Right atrium auricular region (tissue), 2 donors: ENCODE measurements around the gene PACC1. TPM values are rescaled to one million over a fixed set of nuclear protein-coding genes. Genes with fewer than 3 reads are reported as not detected.

Experiments
- DNase-seq: peaks from one replicate; pipeline ENCODE4 v3.0.0-alpha.2; 2019; ENCODE audit warnings: low spot score
- H3K27ac ChIP-seq, 2 donors: fragments of 200-600 bp; sonication (generic); 1 replicate in 1 of 2; 2 replicates in 1 of 2; pipeline ENCODE4 v1.5.1; 2016 to 2019
- H3K27me3 ChIP-seq, 2 donors: fragments of 200-600 bp; sonication (generic); one replicate each; pipeline versions ENCODE4 v1.5.1 to v1.6.0; 2017 to 2019
- H3K36me3 ChIP-seq: fragments of 200-600 bp; sonication (generic); one replicate; pipeline ENCODE4 v1.5.1; 2016
- H3K4me1 ChIP-seq, 2 donors: fragments of 200-600 bp; sonication (generic); one replicate each; pipeline versions ENCODE4 v1.5.1 to v1.6.0; 2017 to 2019
- H3K4me3 ChIP-seq, 2 donors: fragments of 200-600 bp; sonication (generic); 1 replicate in 1 of 2; 2 replicates in 1 of 2; pipeline ENCODE4 v1.5.1; 2017 to 2019; ENCODE audit warnings: mild to moderate bottlenecking in 1 of 2, moderate library complexity in 1 of 2
- H3K9me3 ChIP-seq, 2 donors: fragments of 200-600 bp; sonication (generic); one replicate each; pipeline ENCODE4 v1.5.1; 2019
- total RNA-seq, 2 donors: library from RNA; depleted of rRNA; stranded (reverse); fragments of >200 nt; gene quantifications; one replicate each; pipeline ENCODE4 v1.1.0, GENCODE V29; 2016
- TF ChIP-seq, protein P1 (sequence below), 2 donors: fragments of 200-600 bp; sonication (generic); IDR thresholded peaks; one replicate each; pipeline ENCODE4 v1.5.1; 2019; ENCODE audit warnings: antibody characterized with exemption in 2 of 2

The PACC1 gene
- total RNA-seq, 2 donors from 2014 or later: 2.2 to 3.6 TPM

DNA sequence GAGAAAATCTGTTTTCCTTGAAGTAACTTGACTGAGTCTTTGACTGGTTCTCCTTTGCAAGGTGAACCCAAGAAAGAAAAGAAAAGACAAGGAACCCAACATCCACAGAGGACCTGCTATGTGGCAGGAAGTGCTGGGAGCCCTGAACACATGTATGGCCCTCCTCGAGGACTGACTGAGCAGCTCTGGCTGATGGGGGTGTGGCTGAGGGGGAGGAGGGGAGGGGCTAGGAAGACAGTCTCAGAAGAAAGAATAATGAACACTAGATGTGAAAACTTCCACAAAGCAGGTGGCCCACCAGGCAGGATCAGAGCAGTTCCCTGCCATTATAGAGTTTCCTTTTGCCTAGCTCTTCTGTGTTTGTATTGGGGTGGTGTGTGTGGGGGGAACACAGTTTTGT is 44.1 kb upstream of the PACC1 start:
- Histone ChIP-seq H3K9me3 (no peaks in the 10 kb centered on the region), H3K27me3 (no peaks in the 10 kb centered on the region), H3K36me3 (no peaks in the 10 kb centered on the region), H3K4me3 (no peak overlapping the region), H3K4me1 (peaks cover 0 to 14% of the 10 kb centered on the region in 2 donors), H3K27ac (no peak overlapping the region)
- TF ChIP-seq, protein P1, sequence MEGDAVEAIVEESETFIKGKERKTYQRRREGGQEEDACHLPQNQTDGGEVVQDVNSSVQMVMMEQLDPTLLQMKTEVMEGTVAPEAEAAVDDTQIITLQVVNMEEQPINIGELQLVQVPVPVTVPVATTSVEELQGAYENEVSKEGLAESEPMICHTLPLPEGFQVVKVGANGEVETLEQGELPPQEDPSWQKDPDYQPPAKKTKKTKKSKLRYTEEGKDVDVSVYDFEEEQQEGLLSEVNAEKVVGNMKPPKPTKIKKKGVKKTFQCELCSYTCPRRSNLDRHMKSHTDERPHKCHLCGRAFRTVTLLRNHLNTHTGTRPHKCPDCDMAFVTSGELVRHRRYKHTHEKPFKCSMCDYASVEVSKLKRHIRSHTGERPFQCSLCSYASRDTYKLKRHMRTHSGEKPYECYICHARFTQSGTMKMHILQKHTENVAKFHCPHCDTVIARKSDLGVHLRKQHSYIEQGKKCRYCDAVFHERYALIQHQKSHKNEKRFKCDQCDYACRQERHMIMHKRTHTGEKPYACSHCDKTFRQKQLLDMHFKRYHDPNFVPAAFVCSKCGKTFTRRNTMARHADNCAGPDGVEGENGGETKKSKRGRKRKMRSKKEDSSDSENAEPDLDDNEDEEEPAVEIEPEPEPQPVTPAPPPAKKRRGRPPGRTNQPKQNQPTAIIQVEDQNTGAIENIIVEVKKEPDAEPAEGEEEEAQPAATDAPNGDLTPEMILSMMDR (IDR thresholded peaks at IDR 0.05): no peak
- DNase-seq: no peak

DNA sequence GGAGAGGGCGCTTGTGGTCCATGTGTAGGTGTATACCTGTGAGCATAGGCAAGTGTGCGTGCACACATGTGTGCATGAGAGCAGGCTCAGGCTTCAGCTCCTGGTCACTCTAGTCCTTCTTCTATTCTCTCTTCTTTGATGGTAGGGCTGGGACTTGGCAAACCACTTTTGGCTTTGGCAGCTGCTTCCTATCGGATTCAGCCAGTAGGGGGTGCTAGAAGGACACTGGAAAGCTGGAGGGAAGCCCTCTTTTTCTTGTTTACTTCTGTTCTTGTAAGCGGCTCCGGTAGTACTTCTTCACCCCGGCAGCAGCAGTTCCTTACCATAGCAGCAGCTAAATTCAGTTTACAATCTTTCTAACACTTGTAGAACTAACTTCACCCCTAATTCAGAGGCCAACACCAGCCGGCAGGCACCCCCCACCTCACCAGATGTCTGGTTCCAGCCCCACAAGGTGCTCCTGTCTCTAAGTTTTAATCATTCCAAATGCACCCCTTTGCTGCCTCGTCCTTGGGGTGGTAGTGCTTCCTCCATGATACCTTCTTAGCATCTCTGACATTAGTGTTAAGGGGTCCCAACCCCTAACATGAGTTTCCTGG is 43.2 kb upstream of the PACC1 start:
- H3K9me3 ChIP-seq: no peaks in the 10 kb centered on the region
- H3K27ac ChIP-seq: no peak overlapping the region
- no peak for DNase-seq

DNA sequence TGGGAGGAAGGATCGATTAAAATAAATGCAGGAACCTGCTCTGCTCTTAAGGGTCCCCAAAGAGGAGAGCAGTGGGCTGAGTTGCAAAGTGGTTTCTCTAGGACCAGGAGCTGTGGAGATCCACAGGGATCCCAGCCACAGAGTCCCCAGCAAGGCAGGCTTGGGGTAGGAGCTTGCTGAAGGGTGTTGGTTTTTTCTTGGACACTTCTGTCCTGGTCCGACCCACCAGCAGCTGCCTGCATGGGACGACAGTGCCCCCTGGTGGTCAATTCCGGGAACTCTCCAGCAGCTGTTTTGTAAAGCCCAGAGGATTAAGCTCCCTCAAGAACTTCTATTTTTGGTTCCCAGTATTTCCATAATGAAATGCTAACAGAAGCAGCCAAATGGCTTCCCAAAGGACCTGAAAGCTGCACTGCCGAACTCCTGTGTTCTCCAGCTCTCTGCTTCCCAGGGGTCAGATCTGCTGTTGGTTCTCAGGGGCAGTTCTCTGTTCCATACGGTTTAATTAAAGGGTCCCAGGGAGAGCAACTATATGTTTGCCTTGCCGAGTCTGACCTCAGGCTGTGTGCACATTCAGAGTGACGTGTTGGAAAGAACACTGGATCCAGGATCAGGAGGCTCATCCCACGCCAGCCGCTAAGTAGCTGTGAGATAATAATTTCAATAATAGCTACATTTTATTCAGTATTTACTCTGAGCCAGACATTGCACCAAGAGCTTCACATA is 41.3 kb upstream of the PACC1 start:
- Histone ChIP-seq H3K27me3 (no peaks in the 10 kb centered on the region), H3K4me3 (peak overlapping the region in 1 of 2 donors; percentile 22), H3K4me1 (peaks cover 0 to 36% of the 10 kb centered on the region in 2 donors), H3K36me3 (no peaks in the 10 kb centered on the region), H3K9me3 (no peaks in the 10 kb centered on the region), H3K27ac (peak overlapping the region; percentile 64 to 66)
- DNase-seq: peak; percentile 95
- TF ChIP-seq, protein P1 (IDR thresholded peaks at IDR 0.05): peak; percentile 94 to 100

More for the DNA sequence above, 43.2 kb upstream of the PACC1 start:
- Histone ChIP-seq H3K4me1 (peaks cover 0 to 24% of the 10 kb centered on the region in 2 donors), H3K36me3 (no peaks in the 10 kb centered on the region), H3K27me3 (no peaks in the 10 kb centered on the region), H3K4me3 (no peak overlapping the region)
- TF ChIP-seq, protein P1 (IDR thresholded peaks at IDR 0.05): peak; percentile 12 to 67

DNA sequence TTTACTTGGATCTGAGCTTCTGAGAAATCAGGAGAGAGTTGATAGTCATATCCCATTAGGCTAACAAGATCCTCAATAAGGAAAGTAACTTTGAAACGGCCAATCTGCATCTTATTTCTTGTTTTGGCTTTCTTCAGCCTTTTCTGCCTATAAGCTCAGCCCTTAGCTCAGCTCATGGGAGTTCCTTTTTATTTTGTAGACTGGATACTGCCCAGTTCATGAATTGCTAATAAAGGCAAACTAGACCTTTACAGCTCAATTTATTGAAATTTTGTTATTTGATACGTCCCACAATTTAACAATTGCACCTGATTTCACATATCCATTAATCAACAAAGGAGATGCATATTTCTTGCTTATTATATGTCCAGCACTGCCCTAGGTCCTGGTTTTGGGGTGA is 40.7 kb upstream of the PACC1 start:
- no peaks in the 10 kb centered on the region for H3K27me3 ChIP-seq
- H3K9me3 ChIP-seq: no peaks in the 10 kb centered on the region
- no peak for DNase-seq
- H3K4me1 ChIP-seq: peaks cover 0 to 41% of the 10 kb centered on the region in 2 donors
- peak overlapping the region in 1 of 2 donors; percentile 66 for H3K27ac ChIP-seq
- H3K36me3 ChIP-seq: no peaks in the 10 kb centered on the region
- no peak overlapping the region for H3K4me3 ChIP-seq
- TF ChIP-seq, protein P1 (IDR thresholded peaks at IDR 0.05): no peak

DNA sequence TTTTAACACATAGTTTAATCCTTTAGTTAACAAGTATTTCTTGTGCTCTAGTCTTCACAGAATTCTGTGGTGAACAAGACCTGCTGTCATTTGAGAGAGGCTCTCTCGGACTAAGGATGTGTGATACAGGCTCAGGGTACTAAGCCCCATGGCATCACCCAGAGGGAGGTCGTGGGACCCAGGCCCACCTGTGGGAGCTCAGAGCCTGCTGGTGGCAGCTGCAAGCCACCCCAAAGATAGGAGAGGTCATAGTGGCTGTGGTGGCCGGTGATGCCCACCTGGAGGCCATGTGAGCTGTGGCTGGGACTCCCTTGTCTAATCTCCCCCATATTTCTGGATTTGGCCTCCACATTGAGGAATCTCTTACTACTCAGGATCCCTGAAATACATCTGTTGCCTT is 40.1 kb upstream of the PACC1 start:
- DNase-seq: no peak
- Histone ChIP-seq H3K27me3 (no peaks in the 10 kb centered on the region), H3K36me3 (no peaks in the 10 kb centered on the region), H3K9me3 (no peaks in the 10 kb centered on the region), H3K4me1 (peaks cover 0 to 41% of the 10 kb centered on the region in 2 donors), H3K27ac (no peak overlapping the region), H3K4me3 (no peak overlapping the region)
- TF ChIP-seq, protein P1 (IDR thresholded peaks at IDR 0.05): no peak
